GM21737 (cell line): ENCODE measurements around the gene CLASP2.
"Not testable (repeated sequence)": the region's sequence is repeated elsewhere in the genome, so short reads cannot be mapped to it uniquely, and the experiment has no call there.

Source experiments
- ATAC-seq: cut with Tn5 transposase; IDR thresholded peaks from one replicate; pipeline ENCODE4 v1.9.1; 2021; ENCODE audit warnings: mild to moderate bottlenecking, moderate library complexity; ENCODE audit not compliant: unreplicated experiment

Gene CLASP2

DNA sequence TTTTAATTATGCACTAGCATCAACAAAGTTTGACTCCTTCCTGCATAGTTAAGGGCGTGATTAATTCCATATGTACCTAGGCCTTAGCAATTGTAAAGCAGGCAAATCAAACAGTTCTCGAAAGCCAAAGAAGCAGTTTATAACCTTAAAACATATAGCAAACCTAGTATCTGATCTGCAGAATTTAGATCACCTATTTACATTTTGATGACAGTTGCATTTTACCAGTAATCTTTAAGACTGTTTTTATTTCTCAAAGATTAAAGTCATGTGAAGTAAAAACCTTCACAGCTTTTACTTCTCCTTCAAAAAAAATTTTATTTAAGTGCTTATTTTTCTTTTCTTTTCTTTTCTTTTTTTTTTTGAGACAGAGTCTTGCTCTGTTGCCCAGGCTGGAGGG, 257.0 kb downstream of the CLASP2 start:
- no peak for ATAC-seq

DNA sequence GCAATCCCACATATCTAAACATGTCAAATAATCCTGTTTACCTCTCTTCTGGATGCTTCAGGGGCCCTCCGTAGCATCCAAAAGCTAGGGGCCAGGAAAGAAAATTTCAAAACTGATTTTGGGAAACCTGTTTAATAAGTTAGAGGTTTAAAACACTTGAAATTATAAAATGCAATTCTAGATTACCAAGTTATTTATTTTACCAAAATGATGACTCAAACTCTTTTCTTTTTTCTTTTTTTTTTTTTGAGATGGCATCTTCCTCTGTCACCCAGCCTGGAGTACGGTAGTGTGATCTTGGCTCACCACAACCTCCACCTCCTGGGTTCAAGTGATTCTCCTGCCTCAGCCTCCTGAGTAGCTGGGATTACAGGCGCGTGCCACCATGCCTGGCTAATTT, 258.5 kb downstream of the CLASP2 start:
- not testable (repeated sequence) for ATAC-seq

DNA sequence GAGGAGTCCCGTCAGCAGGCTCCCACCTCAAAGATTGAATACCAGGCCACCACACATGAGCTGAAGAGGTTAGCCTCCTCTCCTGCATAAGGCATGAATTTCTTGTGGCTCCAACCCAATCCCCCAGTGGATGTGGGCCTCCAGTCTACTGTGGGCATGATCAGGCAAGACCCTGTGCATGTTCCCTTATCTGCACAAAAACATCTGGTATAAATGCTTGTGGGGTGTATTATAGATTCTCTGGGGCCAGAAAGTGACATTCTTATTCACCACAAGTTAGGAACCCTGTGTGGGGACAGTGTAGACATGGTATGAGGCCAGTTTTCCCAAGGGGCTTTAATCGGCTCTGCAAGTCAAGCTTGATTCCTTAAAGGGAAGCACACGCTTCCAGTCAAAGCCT, 259.6 kb downstream of the CLASP2 start:
- no peak for ATAC-seq

DNA sequence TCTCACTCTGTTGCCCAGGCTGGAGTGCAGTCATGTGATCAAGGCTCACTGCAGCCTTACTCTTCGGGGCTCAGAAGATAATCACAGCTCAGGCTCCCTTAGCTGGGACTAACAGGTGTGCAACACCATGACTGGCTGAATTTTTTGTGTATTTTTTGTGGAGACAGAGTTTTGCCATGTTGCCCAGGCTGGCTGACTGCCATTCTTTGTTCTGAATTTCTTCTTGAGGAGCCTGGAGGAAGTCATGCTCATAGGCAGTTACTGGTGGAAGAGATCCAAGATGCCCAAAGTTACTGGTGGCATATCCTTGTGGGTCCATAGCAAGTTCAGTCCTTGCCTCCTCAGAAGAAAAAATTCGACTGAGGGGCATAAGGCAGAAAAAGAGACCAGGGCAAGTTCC, 261.3 kb downstream of the CLASP2 start:
- ATAC-seq, result no peak

DNA sequence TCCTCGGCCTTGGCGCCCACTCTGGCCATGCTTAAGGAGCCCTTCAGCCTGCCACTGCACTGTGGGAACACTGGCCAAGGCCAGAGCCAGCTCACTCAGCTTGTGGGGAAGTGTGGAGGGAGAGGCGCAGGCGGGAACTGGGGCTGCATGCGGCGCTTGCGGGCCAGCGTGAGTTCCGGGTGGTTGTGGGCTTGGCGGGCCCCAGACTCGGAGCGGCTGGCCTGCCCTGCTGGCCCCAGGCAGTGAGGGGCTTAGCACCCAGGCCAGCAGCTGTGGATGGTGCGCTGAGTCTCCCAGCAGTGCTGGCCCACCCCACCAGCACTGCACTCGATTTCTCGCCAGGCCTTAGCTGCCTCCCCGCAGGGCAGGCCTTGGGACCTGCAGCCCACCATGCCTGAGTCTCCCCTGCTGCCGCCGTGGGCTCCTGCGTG, 264.7 kb downstream of the CLASP2 start:
- no peak for ATAC-seq

DNA sequence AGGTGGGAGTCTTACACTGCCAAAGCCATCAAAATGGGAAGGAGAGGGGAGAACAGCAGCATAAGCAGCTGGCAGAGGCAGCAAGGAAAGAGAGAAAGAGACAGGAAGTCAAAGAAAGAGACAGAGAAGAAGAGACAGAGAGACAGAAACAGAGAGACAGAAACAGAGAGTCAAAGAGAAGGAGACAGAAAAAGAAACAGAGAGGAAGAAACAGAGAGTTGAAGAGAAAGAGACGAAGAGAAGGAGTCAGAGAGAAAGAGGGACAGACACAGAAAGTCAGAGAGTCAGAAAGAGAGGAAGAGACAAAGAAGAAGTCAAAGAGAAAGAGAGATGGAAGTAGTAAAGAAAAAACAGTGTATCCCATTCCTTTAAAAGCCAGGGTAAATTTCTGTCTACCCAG, 266.1 kb downstream of the CLASP2 start:
- ATAC-seq, result not testable (repeated sequence)

DNA sequence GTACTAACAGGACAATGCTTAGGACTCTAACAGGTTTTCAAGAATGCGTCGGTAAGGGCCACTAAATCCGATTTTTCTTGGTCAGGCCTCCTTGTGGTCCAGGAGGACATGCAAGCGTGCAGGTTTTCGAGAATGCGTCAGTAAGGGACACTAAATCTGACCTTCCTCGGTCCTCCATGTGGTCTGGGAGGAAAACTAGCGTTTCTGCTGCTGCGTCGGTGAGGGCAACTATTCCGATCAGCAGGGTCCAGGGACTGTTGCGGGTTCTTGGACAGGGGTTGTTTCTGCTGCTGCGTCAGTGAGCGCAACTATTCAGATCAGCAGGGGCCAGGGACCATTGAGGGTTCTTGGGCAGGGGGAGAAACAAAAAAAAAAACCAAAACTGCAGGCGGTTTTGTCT, 270.1 kb downstream of the CLASP2 start:
- ATAC-seq, result no peak

DNA sequence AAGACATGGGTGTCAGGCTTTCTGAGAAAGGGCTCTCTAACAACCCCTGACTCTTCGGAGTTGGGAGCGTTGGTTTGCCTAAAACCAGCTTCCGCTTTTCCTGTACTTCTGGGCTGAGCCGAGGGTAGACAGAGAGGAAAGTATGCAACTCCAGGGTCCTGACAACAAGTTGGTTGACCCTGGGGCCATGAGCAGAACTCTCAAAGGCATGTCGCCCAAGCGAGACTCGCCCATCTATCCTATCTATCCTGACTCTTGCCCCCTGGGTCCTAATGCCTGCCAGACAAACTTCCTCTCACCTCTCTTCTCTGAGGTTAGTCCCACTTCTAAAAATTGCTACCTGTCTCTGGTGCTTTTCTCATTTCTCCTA, 270.8 kb downstream of the CLASP2 start:
- ATAC-seq, result not testable (repeated sequence)
